Activated gamma-delta T cell treated with Interleukin-2 at 50 U/mL for 16 hours (primary cell): Measurements from ENCODE around the gene OCA2.
"Not testable (repeated sequence)": the region's sequence is repeated elsewhere in the genome, so short reads cannot be mapped to it uniquely, and the experiment has no call there.

Source experiments
- DNase-seq: peaks from one replicate; pipeline ENCODE4 v3.0.0-alpha.2; 2020

The OCA2 gene

DNA sequence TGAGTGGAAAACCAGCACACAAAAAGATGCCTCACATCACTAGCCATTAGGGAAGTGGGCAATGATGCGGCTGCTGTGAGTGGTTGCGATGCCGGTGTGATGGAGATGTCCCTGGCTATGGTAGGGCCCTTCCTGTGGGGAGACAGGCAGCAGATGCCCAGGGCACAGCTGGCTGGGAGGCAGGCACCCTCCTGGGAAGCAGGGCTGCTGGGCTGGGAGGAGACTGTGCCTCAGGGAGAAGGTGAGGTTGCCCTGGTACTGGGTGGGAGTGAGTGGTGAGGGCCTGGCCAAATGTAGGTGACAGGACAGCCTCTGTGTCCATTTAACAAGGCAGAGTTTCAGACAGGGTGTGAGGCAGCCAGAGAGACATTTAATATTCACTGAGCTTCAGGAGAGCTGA, 335.6 kb downstream of the OCA2 start:
- DNase-seq: no peak

DNA sequence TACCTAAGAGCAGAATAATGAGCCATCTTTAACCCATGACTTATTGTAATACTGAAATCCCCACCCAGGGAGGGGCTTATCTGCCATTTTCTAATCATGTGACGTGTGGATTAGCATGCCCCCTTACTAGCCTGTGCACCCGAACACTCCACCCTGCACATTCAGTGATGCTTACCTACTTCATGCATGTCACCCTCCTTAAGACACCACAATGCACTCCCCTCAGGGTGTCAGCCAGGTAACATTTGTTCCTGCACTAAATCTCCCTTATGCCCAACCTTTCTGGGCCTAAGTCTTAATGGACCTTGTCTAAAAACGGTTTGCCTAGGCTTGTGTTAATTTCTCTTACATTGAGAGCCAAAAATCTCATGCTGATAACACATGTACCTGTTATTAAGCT, 336.6 kb downstream of the OCA2 start:
- DNase-seq: no peak

DNA sequence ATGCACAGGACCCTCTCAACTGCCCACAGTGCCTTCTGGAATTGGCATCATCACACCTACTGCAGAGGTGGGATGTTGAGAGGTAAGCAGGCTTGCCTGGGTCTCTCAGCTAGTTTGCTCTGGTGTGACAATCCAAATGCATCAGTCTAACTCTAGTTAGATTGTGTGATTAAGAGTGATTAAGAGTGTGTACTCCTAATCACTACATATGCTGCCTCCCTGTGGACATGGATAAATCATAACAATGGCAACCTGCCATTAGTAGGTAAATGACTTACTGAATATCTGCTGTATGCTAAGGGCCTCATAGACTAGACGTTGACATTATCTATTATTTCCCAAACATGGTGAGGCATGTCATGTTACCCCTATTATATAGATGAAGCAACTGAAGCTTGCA, 342.1 kb downstream of the OCA2 start:
- no peak for DNase-seq

DNA sequence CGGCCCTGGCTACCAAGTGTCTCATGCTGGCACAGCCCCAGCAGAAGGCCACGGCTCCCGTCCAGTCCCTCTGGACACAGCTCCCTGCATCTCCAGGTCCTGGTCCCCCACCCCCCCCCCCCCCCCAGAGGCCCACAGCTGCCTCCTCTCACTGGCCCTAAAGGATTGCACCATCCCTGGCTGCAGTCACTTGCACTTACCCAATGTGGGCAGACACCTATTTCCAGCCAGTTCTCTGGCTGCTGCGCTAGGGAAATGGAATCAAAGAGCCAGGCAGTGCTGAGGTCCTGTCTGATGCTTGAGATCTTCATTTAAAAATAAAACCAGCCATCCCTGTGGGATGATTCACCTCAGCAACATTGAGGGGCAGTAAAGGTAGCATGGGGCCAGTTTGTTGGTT, 346.4 kb downstream of the OCA2 start:
- no peak for DNase-seq

DNA sequence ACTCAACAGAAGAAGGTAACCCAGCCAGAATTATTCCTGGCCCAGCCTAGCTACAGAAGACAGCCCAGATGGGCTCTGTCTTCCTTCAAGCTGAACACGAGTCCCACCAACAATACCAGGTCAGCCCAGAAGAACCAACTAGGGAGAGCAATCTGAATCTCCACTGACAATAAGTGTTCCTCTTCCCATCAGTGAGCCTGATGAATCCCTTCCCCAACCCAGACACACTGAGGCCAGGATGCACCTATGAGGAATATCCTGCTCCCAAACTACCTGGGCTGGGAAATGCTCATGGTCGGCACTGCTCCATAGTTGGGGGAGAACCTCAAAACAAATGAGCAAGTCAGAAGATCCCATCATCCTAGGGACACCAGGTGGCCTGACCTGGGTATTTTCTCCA, 351.1 kb downstream of the OCA2 start:
- DNase-seq: no peak

DNA sequence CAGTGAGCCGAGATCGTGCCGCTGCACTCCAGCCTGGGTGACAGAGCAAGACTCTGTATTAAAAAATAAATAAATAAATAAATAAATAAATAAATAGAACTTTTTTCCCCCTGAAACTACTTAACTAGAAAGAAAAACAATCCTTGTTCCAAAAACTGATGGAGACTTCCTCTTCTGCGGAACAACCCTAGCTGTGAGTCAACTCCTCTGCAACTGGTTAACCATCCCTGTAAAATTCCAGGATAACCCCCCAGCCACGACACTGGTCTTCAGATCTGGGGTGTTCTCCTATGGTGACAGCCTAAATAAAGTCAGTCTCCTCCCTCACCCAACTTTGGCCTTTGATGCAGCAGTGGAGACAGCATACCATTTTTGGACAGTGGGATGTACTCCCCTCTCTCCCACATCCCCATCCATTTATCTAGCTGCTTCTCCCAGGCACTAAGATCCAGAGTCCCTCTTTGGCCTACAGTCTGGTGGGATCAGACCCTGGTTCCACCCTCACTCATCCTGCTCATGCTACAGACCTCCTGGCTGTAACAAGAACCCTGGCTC, 352.6 kb downstream of the OCA2 start:
- no peak for DNase-seq

DNA sequence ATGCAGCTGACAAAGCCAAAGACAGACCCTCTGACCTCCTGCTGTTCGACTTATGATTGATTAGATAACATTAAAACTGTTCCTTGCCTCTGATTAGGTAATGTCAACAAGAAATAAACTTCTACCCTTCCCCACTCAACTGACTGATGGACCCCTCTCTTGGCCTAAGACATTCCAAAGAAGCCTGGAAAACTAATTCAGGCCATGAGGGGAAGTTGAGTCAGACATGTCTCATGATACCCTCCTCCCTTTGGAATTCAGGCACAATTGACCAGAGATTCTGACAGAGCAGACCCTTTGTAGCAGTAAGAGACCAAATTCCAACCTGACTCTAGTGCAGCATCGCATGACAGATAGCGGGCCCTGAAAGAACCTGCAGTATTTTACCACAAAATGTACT, 354.5 kb downstream of the OCA2 start:
- DNase-seq: no peak

DNA sequence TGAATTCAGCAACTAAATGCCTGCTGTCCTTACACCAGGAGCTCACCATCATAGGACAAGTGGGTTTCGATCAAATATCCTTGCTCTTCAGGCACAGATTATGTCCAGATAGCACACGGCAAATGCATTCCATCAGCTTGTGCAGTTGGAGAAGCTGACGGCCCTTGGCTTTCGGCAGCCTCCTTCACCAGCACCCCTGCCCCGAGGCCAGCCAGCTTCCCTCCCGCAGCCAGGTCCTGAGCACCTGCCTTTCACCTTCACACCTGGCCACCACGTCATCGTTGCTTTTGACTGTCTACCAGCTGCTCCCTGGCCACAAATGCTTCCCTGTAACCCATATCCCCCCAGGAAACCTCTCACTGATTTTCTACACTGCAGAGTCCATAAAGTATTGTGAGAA, 355.5 kb downstream of the OCA2 start:
- DNase-seq: no peak

DNA sequence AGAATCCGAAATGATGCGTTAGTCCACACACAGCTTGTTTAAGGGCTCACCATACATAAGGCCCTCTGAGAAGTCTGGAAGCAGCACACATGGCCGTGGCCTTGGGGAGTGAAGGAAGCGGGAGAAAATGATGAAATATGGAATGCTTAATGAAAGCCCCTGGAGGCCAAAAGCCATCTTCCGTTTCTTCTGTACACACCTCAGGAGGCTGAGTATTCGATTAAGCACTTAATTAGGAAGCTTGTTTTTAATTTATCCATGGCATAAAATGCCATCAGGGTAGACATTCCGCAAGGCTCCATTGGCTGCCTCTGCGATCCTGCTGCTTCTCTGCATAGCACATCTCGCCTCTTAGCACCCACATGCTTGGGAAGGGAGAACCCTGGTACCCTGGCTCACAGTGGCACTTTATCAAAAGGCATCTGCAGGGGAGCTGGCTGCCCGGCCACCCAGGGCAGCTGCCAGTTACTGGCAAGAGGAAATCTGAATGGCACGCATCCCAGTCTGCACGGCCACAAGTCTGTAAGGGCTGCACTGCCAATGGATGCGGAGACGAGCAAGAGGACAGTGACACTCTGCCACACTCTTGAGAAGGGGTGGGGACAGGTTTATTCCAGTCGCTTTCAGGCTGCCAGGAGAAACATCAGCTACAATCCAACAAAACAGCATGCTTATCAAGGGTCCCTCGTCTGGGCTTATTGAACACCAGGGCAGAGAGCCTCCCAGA, 356.2 kb downstream of the OCA2 start:
- no peak for DNase-seq

DNA sequence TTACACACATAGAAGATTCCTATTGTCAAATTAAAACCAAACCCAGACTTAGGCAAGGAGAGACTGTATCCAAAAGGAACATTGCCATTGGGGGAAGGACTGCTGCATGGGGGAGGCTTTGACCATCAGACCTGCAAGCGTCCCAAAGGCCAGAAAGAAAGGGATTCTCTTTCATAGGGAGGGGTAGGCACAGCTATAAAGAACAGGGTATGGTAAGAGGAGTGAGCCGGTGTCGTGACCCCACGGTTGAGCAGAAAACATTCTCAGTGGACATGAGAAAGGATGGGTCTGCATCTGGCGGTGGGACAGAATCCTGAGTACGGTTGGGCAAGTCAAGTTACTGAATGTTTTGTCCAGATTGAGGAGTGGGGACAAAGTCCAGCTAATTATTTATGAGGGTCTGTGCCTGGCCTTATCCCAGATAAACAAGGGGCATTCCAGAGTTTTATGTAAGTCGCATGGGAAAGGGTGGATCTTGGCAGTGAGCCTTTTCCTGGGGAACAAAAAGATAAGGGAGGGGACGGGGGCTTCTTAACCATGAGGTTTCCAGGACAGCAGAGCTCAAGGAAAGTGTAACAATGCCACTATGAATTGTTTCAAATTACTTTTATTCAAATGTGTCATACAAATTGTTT, 357.8 kb downstream of the OCA2 start:
- DNase-seq: no peak

DNA sequence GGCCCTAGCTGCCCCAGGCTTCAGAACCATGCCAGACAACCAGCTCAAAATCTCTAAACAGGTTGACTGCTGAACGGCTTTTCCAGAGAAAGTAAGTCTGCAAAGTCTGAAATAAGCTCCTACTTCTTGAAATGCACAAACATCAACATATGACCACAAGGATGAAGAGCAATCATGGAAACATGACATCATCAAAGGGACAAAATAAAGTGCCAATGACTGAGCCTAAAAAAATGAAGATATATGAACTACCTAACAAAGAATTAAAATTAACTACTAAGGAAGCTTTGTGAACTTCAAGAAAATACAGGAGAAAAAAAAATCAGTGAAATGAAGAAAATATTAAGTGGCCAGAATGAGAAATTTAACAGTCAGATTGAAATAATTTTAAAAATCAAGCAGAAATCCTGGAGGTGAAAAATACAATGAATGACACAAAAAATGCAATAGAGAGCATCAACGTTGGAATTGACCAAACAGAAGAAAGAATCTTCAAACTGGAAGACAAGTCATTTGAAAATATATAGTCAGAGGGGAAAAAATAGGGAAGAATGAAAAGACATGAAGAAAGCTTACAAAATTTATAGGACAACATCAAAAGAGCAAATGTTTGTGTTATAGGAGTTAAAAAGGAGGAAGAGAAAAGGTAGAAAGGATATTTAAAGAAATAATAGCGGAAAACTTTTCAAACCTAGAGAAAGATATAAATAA, 364.2 kb downstream of the OCA2 start:
- no peak for DNase-seq

DNA sequence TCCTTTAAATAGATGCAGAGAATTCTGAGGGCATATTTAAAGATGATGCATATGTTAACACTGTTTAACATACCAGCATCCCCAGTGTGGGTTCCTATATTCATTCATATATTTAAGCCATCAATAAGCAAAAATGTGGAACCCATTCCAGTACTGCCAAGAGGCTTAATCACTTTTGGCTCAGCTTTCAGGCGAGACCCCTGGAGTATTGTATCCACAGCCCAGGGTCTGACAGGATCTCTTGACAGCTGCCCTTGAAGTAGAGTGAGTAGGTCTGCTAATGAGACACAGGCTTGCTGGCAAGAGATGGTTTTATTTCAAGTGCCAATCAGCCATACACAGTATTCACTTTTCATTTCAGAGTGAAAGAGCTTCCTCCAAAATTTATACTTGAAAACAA, 367.3 kb downstream of the OCA2 start:
- DNase-seq: no peak

DNA sequence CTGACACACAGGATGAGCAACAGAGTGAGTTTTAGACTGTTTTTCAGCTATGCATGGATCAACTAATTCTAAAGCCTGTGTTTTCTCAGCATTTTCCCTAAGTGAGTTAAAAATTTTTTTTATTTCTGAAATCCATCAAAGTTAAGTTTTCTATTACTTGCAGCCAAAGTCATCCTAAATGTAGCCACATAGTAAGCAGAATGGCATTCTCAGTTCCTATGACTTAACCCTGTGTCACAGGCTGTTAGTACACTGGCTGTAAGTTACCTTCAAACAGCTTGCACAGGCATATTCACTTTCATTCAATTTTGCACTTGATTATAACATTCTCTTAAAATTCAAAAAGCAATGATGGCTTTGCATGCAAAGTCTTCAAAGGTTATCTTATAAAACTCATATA, 368.2 kb downstream of the OCA2 start:
- no peak for DNase-seq

DNA sequence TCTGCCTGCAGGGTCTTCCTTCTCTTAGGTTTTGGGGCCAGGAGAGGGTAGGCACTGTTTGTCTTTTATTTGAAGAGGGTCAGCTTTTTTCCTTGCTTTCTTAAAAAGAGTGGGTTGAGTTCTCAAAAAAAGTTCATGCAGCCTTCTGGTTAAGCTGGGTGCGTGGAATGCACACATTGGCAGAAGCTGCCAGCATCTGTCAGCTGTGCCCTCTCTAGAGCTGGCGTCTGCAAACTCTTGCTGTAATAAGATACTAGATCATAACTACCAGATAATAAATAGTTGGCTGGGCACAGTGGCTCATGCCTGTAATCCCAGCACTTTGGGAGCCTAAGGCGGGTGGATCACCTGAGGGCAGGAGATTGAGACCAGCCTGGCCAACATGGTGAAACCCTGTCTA, 373.4 kb downstream of the OCA2 start:
- DNase-seq: no peak

DNA sequence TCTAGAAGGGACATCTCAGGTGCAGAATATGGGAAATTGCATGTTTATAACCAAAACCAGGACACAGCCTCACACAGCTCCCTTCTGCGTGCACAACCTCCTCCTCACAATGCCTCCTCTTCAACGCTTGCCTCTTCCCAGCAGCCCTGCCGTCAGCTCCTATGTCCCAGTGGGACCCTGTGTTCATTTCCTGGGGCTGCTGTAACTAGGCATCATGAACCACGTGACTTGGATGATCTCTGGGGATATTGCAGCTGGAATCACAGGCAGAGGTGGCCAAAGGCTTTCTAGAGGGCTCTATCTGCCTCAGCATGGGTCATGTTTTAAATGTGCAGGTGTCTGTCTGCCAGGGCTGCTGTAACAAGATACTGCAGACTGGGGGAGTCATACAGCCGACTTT, 375.3 kb downstream of the OCA2 start:
- no peak for DNase-seq

DNA sequence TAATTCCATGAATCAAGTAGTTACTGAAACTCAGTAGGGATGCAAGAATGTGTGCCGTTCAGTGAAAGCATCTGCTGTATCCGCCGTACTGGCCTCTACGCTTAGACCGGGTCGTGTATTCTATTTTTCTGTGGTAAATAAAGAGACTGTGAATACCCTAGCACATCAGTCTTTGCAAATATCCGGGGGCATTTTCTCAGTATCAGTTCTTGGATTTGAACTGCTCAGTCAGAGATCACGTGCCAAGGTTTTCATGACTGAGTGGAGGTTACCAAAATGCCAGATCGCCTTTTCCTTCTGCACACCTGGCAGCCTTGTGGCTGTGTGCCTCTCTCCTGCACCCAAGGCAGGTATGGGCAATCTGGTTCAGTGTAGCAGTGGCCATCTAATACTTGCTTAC, 377.0 kb downstream of the OCA2 start:
- no peak for DNase-seq

DNA sequence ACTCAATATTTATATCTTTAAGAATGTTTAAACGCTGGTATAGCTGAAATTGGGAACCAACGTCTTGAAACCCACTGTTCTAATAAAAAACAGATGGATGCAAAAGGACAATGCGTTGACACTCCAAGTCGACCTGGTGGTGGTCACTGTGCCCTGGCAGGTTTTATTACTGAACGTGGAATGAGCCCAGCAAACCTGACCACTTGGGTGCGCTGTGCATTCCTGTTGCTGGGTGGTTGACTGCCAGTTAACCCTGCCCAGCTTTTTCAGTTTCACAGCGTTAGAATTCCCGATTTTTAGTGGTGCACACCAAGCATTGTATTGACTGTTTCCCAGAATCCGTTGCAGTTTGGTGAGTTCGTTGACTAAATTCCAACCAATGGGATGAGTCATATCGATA, 384.4 kb downstream of the OCA2 start:
- DNase-seq: no peak

DNA sequence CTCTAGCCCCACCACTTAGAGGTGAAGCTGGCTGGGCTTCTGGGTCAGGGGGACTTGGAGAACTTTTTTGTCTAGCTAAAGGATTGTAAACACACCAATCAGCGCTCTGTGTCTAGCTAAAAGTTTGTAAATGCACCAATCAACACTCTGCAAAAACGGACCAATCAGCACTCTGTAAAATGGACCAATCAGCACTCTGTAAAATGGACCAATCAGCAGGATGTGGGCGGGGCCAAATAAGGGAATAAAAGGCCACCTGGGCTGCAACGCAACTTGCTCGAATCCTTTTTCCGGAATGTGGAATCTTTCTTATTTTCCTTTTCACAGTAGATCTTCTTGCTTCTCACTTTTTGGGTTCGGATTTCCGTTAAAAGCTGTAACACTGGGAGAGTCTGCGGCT, 385.3 kb downstream of the OCA2 start:
- DNase-seq: not testable (repeated sequence)

DNA sequence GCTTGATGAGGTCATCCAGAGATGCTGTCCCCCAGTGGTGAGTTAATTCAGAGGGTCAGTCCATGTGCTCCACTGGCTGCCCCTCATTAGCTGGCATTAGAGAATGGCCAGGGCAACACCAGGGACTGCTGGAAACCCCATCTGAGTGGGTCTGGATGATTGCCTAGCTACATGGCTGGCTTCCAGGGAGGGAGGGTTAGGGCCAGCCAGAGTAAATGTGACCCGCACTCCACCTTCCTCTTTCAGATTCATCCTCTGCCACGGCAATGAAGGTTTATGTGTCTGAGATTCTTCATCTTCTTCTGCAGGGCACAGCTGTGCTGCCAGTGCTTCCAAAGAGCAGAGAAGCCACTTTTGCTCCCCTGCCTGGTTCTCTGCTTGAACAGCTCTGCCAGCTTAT, 391.9 kb downstream of the OCA2 start:
- DNase-seq: no peak

DNA sequence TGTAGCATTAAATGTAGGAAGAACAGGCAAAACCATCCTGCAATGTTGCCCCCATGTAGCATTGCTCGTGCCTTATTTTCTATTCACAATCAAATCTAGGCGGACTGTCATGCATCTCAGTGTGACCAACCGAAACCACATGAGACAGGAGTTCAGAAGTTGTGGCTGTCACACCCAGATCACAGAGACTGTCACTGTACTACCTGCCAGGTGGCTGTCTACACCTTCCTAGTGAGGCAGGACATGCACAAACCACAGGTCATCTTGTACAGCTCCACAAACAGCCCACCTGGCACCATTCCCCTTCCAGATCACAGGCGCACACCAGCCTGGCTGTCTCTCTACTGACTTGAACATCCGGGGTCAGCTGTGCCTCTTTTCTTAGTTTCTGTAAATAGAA, 392.8 kb downstream of the OCA2 start:
- no peak for DNase-seq

DNA sequence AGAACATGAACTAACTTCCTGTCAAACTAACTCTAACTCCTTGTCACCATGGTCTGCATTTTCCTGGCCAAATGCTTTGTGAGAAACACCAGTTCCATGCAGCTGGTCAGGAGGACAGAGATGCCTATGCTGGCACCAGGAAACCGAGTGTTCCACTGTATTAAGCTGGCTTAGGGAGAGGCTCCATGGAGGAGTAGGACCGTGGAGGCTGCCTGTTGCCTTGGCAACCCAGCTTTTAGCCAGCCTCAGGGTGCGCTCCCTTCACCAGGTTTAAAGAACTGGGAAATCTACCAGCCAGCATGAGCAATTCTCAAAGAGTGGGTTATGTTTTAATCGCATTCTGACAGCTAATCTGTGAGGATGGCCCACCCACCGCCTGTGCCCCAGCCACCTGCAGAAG, 394.1 kb downstream of the OCA2 start:
- DNase-seq: no peak
